WTC11 (cell line): ENCODE data around the gene ATF4. TPM values are rescaled to one million over a fixed set of nuclear protein-coding genes. Genes with fewer than 3 reads are reported as not detected.

Experiments
- ARID4B ChIP-seq: sonication (generic); formaldehyde crosslinking; IDR thresholded peaks from 2 replicates; pipeline ENCODE4 v1.8.0; 2023; ENCODE audit warnings: missing genetic modification reagents, mild to moderate bottlenecking, borderline replicate concordance
- ATF1 ChIP-seq: sonication (generic); formaldehyde crosslinking; IDR thresholded peaks from 2 replicates; pipeline ENCODE4 v1.8.1; 2023; ENCODE audit warnings: mild to moderate bottlenecking, moderate library complexity, missing genetic modification reagents
- ATF6 ChIP-seq: sonication (generic); formaldehyde crosslinking; IDR thresholded peaks from 2 replicates; pipeline ENCODE4 v1.8.1; 2023; ENCODE audit warnings: mild to moderate bottlenecking, missing genetic modification reagents
- CREB1 ChIP-seq: sonication (generic); formaldehyde crosslinking; IDR thresholded peaks from 2 replicates; pipeline ENCODE4 v1.8.0; 2023; ENCODE audit warnings: mild to moderate bottlenecking, missing genetic modification reagents
- CTCF ChIP-seq: fragments of 200-600 bp; IDR thresholded peaks from 2 replicates; pipeline ENCODE4 v1.8.0; 2022; ENCODE audit warnings: antibody characterized with exemption
- E2F4 ChIP-seq: sonication (generic); formaldehyde crosslinking; IDR thresholded peaks from 2 replicates; pipeline ENCODE4 v1.8.1; 2022; ENCODE audit warnings: low read depth, mild to moderate bottlenecking, moderate library complexity, missing genetic modification reagents, borderline replicate concordance
- ESRRA ChIP-seq: sonication (generic); formaldehyde crosslinking; IDR thresholded peaks from 2 replicates; pipeline ENCODE4 v1.8.1; 2022; ENCODE audit warnings: mild to moderate bottlenecking, missing genetic modification reagents, borderline replicate concordance
- FOXJ3 ChIP-seq: sonication (generic); formaldehyde crosslinking; IDR thresholded peaks from 2 replicates; pipeline ENCODE4 v1.9.0; 2021; ENCODE audit warnings: missing genetic modification reagents, mild to moderate bottlenecking, borderline replicate concordance
- FOXK1 ChIP-seq: sonication (generic); formaldehyde crosslinking; IDR thresholded peaks from 2 replicates; pipeline ENCODE4 v1.8.0; 2022; ENCODE audit warnings: mild to moderate bottlenecking, moderate library complexity, missing genetic modification reagents
- GABPB1 ChIP-seq: sonication (generic); formaldehyde crosslinking; IDR thresholded peaks from 2 replicates; pipeline ENCODE4 v1.8.1; 2023; ENCODE audit warnings: mild to moderate bottlenecking, missing genetic modification reagents
- HMGA2 ChIP-seq: fragments of 250-450 bp; sonication (Bioruptor Pico); IDR thresholded peaks from 2 replicates; pipeline ENCODE4 v1.4.0; 2021; ENCODE audit warnings: mild to moderate bottlenecking, moderate library complexity
- MAX ChIP-seq: sonication (generic); formaldehyde crosslinking; IDR thresholded peaks from 2 replicates; pipeline ENCODE4 v1.8.0; 2022; ENCODE audit warnings: mild to moderate bottlenecking, missing genetic modification reagents
- NFATC4 ChIP-seq: fragments of 250-450 bp; sonication (Bioruptor Pico); IDR thresholded peaks from 2 replicates; pipeline ENCODE4 v1.9.0; 2021; ENCODE audit warnings: mild to moderate bottlenecking
- NFE2L1 ChIP-seq: sonication (generic); formaldehyde crosslinking; IDR thresholded peaks from 2 replicates; pipeline ENCODE4 v1.8.1; 2023; ENCODE audit warnings: missing genetic modification reagents
- NR1H2 ChIP-seq: sonication (generic); formaldehyde crosslinking; IDR thresholded peaks from 2 replicates; pipeline ENCODE4 v1.9.0; 2021; ENCODE audit warnings: mild to moderate bottlenecking, moderate library complexity, missing genetic modification reagents
- NR3C1 ChIP-seq: sonication (generic); formaldehyde crosslinking; conservative IDR thresholded peaks from 2 replicates; pipeline ENCODE4 v1.8.1; 2023; ENCODE audit warnings: low read depth, mild to moderate bottlenecking, missing genetic modification reagents
- OVOL2 ChIP-seq: fragments of 250-450 bp; sonication (Bioruptor Pico); IDR thresholded peaks from 2 replicates; pipeline ENCODE4 v1.9.0; 2021; ENCODE audit warnings: mild to moderate bottlenecking, borderline replicate concordance
- SMAD3 ChIP-seq: sonication (generic); formaldehyde crosslinking; IDR thresholded peaks from 2 replicates; pipeline ENCODE4 v1.8.0; 2022; ENCODE audit warnings: missing genetic modification reagents, mild to moderate bottlenecking, borderline replicate concordance
- SOX15 ChIP-seq: fragments of 250-450 bp; sonication (Bioruptor Pico); IDR thresholded peaks from 2 replicates; pipeline ENCODE4 v1.9.0; 2021; ENCODE audit warnings: mild to moderate bottlenecking
- TEAD1 ChIP-seq: sonication (generic); formaldehyde crosslinking; IDR thresholded peaks from 2 replicates; pipeline ENCODE4 v1.8.0; 2022; ENCODE audit warnings: mild to moderate bottlenecking, missing genetic modification reagents
- TEAD4 ChIP-seq: sonication (generic); formaldehyde crosslinking; IDR thresholded peaks from 2 replicates; pipeline ENCODE4 v1.8.0; 2022; ENCODE audit warnings: mild to moderate bottlenecking, missing genetic modification reagents
- ZMAT4 ChIP-seq: fragments of 250-450 bp; sonication (Bioruptor Pico); IDR thresholded peaks from 2 replicates; pipeline ENCODE4 v1.9.0; 2021; ENCODE audit warnings: mild to moderate bottlenecking
- ZNF138 ChIP-seq: sonication (generic); formaldehyde crosslinking; conservative IDR thresholded peaks from 2 replicates; pipeline ENCODE4 v1.8.1; 2022; ENCODE audit warnings: mild to moderate bottlenecking, moderate library complexity, missing genetic modification reagents
- total RNA-seq: library from RNA; stranded (reverse); gene quantifications from 3 replicates; pipeline ENCODE4 v1.2.3, GENCODE V29; 2021
- TF ChIP-seq, protein P1 (sequence below): sonication (generic); formaldehyde crosslinking; IDR thresholded peaks from 2 replicates; pipeline ENCODE4 v1.8.1; 2023; ENCODE audit warnings: mild to moderate bottlenecking, missing genetic modification reagents
- TF ChIP-seq, protein P2 (sequence below): sonication (generic); formaldehyde crosslinking; IDR thresholded peaks from 2 replicates; pipeline ENCODE4 v1.8.0; 2022; ENCODE audit warnings: mild to moderate bottlenecking, missing genetic modification reagents

ATF4 gene
- total RNA-seq, 1 experiment from 2014 or later, result 460 TPM

- TF ChIP-seq ESRRA (CRISPR knock-in tag), result no peak
- TF ChIP-seq TEAD1 (CRISPR knock-in tag), result peak; percentile 99
- peak; percentile 47 for TF ChIP-seq MAX (CRISPR knock-in tag)
- TF ChIP-seq HMGA2 (CRISPR knock-in tag), result no peak
- TF ChIP-seq OVOL2 (CRISPR knock-in tag), result no peak
- TF ChIP-seq CREB1 (CRISPR knock-in tag), result no peak
- TF ChIP-seq NR3C1 (CRISPR knock-in tag), result no peak
- no peak for TF ChIP-seq NFATC4 (CRISPR knock-in tag)
- no peak for TF ChIP-seq ZMAT4 (CRISPR knock-in tag)
- TF ChIP-seq ARID4B, result peak; percentile 51; the same call in 1 of the 2 replicates
- TF ChIP-seq FOXK1, result peak; percentile 33; the same call in 1 of the 2 replicates
- no peak for TF ChIP-seq GABPB1 (CRISPR knock-in tag)
- TF ChIP-seq ATF6 (CRISPR knock-in tag), result no peak
- TF ChIP-seq E2F4, result no peak
- TF ChIP-seq NFE2L1 (CRISPR knock-in tag), result no peak; the same call in 1 of the 2 replicates
- no peak for TF ChIP-seq NR1H2 (CRISPR knock-in tag)
- TF ChIP-seq SMAD3 (CRISPR knock-in tag), result 0 out of 2 replicates have a peak, but pooled peaks have one; percentile 41
- TF ChIP-seq TEAD4 (CRISPR knock-in tag), result peak; percentile 98
- TF ChIP-seq, protein P1, sequence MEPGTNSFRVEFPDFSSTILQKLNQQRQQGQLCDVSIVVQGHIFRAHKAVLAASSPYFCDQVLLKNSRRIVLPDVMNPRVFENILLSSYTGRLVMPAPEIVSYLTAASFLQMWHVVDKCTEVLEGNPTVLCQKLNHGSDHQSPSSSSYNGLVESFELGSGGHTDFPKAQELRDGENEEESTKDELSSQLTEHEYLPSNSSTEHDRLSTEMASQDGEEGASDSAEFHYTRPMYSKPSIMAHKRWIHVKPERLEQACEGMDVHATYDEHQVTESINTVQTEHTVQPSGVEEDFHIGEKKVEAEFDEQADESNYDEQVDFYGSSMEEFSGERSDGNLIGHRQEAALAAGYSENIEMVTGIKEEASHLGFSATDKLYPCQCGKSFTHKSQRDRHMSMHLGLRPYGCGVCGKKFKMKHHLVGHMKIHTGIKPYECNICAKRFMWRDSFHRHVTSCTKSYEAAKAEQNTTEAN (CRISPR knock-in tag), result peak; percentile 75; the same call in 1 of the 2 replicates
- TF ChIP-seq SOX15 (CRISPR knock-in tag), result no peak
- no peak for TF ChIP-seq ZNF138 (CRISPR knock-in tag)
- no peak for TF ChIP-seq FOXJ3 (CRISPR knock-in tag)
- no peak for TF ChIP-seq ATF1 (CRISPR knock-in tag)
- TF ChIP-seq, protein P2, sequence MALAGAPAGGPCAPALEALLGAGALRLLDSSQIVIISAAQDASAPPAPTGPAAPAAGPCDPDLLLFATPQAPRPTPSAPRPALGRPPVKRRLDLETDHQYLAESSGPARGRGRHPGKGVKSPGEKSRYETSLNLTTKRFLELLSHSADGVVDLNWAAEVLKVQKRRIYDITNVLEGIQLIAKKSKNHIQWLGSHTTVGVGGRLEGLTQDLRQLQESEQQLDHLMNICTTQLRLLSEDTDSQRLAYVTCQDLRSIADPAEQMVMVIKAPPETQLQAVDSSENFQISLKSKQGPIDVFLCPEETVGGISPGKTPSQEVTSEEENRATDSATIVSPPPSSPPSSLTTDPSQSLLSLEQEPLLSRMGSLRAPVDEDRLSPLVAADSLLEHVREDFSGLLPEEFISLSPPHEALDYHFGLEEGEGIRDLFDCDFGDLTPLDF (CRISPR knock-in tag), result no peak
- TF ChIP-seq CTCF, result peak; percentile 94
Observed at GRCh38 chr22:39534591-39535356, 14.4 kb downstream of the ATF4 start (continued).
